Measurements from ENCODE around the gene NTNG2. TPM values are rescaled to one million over a fixed set of nuclear protein-coding genes. Genes with fewer than 3 reads are reported as not detected.

Gene NTNG2
- total and polyA plus RNA-seq, 10 of the 15 experiments (the other 5 are each of a cell fraction or from before 2014, with no cell fraction given): 0.37 to 0.79 (median 0.45) TPM; not detected in 6

GRCh38 chr9:132190966-132191365, 29.1 kb downstream of the NTNG2 start:
- DNase-seq (ENCODE audit: low read depth, low spot score) (no peak), ATAC-seq (no peak), FAIRE-seq (no peak)
- H3K4me3 ChIP-seq: no peak overlapping the region
- no peak overlapping the region for H3K27ac ChIP-seq (ENCODE audit: control insufficient read depth, insufficient read depth)
- BruUV-seq (replicated peaks): no TSS peak
- TF ChIP-seq WRNIP1 (IDR thresholded peaks at IDR 0.05; ENCODE audit: borderline replicate concordance, low read depth, low read length): no peak
- no peak for TF ChIP-seq TCF3 (IDR thresholded peaks at IDR 0.05; ENCODE audit: borderline replicate concordance, insufficient read depth, low read depth, low read length)
- TF ChIP-seq CHD1 (IDR thresholded peaks at IDR 0.05; ENCODE audit: low read depth, low read length): no peak
- no peak for TF ChIP-seq KAT2A (conservative IDR thresholded peaks at IDR 0.05; ENCODE audit: control insufficient read depth, low read depth, low read length)
- TF ChIP-seq ZBTB11 (CRISPR knock-in tag; IDR thresholded peaks at IDR 0.05): no peak
- TF ChIP-seq SMC3 (IDR thresholded peaks at IDR 0.05; ENCODE audit: borderline replicate concordance, low read length): no peak
- no peak for TF ChIP-seq NFXL1 (IDR thresholded peaks at IDR 0.05; ENCODE audit: borderline replicate concordance)
- no peak for TF ChIP-seq ZNF24 (IDR thresholded peaks at IDR 0.05)
- no peak for TF ChIP-seq ASH2L (IDR thresholded peaks at IDR 0.05; ENCODE audit: borderline replicate concordance, low read depth)
- no peak for TF ChIP-seq BCL11A (IDR thresholded peaks at IDR 0.05; ENCODE audit: low read depth, low read length)
- no peak for TF ChIP-seq TARDBP (IDR thresholded peaks at IDR 0.05; ENCODE audit: borderline replicate concordance)
- no peak for TF ChIP-seq ZBED1 (IDR thresholded peaks at IDR 0.05; ENCODE audit: borderline replicate concordance)
- TF ChIP-seq, protein P1, sequence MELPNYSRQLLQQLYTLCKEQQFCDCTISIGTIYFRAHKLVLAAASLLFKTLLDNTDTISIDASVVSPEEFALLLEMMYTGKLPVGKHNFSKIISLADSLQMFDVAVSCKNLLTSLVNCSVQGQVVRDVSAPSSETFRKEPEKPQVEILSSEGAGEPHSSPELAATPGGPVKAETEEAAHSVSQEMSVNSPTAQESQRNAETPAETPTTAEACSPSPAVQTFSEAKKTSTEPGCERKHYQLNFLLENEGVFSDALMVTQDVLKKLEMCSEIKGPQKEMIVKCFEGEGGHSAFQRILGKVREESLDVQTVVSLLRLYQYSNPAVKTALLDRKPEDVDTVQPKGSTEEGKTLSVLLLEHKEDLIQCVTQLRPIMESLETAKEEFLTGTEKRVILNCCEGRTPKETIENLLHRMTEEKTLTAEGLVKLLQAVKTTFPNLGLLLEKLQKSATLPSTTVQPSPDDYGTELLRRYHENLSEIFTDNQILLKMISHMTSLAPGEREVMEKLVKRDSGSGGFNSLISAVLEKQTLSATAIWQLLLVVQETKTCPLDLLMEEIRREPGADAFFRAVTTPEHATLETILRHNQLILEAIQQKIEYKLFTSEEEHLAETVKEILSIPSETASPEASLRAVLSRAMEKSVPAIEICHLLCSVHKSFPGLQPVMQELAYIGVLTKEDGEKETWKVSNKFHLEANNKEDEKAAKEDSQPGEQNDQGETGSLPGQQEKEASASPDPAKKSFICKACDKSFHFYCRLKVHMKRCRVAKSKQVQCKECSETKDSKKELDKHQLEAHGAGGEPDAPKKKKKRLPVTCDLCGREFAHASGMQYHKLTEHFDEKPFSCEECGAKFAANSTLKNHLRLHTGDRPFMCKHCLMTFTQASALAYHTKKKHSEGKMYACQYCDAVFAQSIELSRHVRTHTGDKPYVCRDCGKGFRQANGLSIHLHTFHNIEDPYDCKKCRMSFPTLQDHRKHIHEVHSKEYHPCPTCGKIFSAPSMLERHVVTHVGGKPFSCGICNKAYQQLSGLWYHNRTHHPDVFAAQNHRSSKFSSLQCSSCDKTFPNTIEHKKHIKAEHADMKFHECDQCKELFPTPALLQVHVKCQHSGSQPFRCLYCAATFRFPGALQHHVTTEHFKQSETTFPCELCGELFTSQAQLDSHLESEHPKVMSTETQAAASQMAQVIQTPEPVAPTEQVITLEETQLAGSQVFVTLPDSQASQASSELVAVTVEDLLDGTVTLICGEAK (IDR thresholded peaks at IDR 0.05; ENCODE audit: borderline replicate concordance): no peak
- TF ChIP-seq RELA (IDR thresholded peaks at IDR 0.05; ENCODE audit: borderline replicate concordance, partially characterized antibody): no peak
- no peak overlapping the region for H3K9ac ChIP-seq (ENCODE audit: control insufficient read depth, insufficient read depth, low read length)
- WGBS (ENCODE audit: insufficient coverage, insufficient replicate concordance, low lambda C conversion rate, missing lambda C conversion rate): 35% methylated on average over 10 of the region's 10 CpGs
- H3K9me3 ChIP-seq (replicated peaks; ENCODE audit: control insufficient read depth, insufficient read depth, low read length): no peaks in the 10 kb centered on the region
- no peaks in the 10 kb centered on the region for H4K20me1 ChIP-seq (ENCODE audit: control insufficient read depth, insufficient read depth)
- ChIA-PET SMC1A (ENCODE audit: uncharacterized antibody, unreplicated experiment) (no interaction called here), RAD21 (ENCODE audit: unreplicated experiment) (no interaction called here), POLR2A (no interaction called here), CTCF (interaction anchor here (0.6 kb wide), 1 partner anchor 428 kb away, joined by 4 read pairs; no protein-coding TSS in a partner anchor)
- no peaks in the 10 kb centered on the region for H3K79me2 ChIP-seq (ENCODE audit: control insufficient read depth, insufficient read depth, low read length)
- H2AFZ ChIP-seq (ENCODE audit: control insufficient read depth, low read depth, low read length): no peak overlapping the region
- H3K36me3 ChIP-seq (ENCODE audit: control insufficient read depth in 2 of 2, insufficient read depth in 2 of 2, low read length in 1 of 2): no peaks in the 10 kb centered on the region
- no peaks in the 10 kb centered on the region; a peak in 1 of 4 replicates for H3K27me3 ChIP-seq (replicated peaks in 1 of 2; ENCODE audit: control insufficient read depth in 2 of 2, insufficient read depth in 2 of 2, low read length in 1 of 2)
- no peaks in the 10 kb centered on the region; the same call in 1 of the 2 replicates for H3K4me1 ChIP-seq (ENCODE audit: control insufficient read depth, insufficient read depth, low read length)
- intact Hi-C loops (cut with micrococcal nuclease; ENCODE audit: unreplicated experiment) (no loop called here), in situ Hi-C loops (cut with MboI) (no loop called here)
- no peak overlapping the region for H3K4me2 ChIP-seq (ENCODE audit: control insufficient read depth, insufficient read depth)
